GM12874 (cell line): Measurements from ENCODE around the gene PPP1R3F.

Source experiments
- CTCF ChIP-seq: IDR thresholded peaks from 2 replicates; pipeline ENCODE4 v1.5.1; 2011; ENCODE audit warnings: low read depth, mild to moderate bottlenecking, control low read depth, low read length, moderate library complexity; ENCODE audit not compliant: insufficient read depth

PPP1R3F gene

DNA sequence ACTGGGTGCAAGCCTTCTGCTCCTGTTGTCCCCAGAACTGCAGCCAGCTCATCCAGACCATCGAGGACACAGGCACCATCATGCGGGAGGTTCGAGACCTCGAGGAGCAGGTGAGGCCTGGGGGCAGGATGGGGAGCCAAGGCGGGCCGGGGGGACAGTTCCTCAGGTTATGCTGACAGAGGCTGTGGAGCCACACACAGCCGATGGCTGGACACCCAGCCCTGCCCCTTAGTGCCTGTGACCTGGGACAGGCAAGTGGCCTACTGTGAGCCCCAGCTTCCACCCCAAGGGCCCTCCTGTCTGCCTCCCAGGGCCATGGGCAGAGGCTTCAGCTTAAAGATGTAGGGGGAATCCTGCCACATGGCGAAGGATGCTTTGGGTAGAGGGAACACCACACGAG, 20.0 kb upstream of the PPP1R3F start:
- no peak for TF ChIP-seq CTCF

DNA sequence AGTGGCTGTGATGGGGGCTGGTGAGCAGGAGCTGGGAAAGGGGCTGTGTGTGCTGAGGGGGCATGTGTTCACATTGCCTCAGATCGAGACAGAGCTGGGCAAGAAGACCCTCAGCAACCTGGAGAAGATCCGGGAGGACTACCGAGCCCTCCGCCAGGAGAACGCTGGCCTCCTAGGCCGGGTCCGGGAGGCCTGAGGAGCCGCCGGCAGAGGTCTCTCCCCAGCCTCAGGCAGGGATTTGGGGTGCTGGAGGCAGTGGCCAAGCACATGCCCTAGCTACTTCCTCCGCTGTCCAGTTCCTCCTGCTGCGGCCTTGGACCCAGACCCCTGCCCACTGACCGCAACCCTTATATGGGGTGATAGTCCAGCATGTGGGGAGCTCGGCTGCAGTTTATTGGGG, 19.5 kb upstream of the PPP1R3F start:
- no peak for TF ChIP-seq CTCF

DNA sequence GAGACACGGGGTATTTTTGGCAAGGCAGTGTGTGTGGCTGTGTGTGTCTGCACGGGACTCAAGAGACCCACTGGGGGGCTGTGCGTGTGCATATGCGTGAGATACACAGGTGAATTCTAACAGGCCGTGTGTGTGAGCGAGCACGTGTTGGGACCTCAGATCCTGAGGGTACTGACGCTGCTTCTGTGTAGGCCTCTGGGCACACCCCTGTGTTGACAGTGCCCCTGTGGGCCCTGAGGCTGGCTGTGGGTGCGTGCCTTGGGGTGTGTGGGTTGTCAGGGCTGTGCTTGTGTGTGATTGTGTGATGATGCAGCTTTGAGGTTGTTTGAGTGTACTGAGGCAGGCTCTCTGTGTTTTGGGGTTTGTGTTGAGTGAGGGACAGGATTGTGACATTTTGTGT, 19.0 kb upstream of the PPP1R3F start:
- TF ChIP-seq CTCF: no peak

DNA sequence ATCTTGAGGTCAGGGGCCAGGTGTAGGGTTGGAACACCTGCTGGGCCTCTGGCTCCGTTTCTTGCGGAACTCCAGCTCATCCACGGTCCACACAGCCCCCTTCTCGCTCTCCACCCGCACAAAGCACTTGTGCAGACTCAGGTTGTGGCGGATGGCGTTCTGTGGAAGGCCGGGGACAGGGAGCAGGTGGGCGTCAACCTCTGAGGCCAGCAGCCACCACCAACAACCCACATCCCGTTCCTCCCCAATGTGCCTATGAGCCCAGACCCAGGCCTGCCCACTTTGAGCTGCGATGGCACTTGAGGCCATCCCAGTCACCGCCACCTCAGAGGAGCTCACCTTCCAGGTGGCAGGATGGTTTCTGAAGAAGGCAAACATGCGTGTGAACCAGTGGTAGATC, 18.3 kb upstream of the PPP1R3F start:
- TF ChIP-seq CTCF: no peak

- TF ChIP-seq CTCF: no peak
Observed at GRCh38 chrX:49254639-49255038, 15.0 kb upstream of the PPP1R3F start.

DNA sequence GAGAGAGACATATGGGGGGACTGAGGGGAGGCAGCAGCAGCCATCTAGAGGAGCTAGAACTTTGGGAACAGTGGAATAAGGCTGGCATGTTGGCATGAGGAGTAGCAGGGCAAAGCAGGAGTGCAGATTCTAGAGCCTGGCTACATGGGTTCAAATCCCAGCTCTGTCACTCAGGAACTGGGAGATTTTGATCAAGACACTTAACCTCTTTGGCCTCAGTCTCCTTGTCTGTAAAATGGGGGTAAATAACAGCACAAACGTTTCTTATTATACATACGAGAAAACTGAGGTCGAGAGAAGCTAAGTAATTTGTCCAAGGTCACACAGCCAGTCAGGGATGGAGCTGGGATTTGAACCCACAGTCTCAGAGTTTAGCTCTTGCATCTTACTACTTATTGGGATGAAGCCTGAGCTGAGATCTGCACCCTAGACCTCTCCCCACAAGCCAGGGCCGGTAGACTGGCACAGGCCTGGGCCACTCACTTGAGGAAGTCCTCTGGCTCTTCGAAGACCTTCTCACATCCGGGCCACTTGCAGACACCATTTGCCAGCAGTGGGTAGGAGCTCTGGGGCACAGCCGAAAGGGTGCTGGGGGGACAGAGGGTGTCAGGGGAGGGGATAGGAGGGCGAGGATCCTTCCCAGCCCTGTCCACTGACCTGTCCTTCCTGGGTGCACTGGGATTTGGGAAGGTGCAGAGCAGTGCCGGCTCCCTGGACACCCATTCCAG, 13.2 kb upstream of the PPP1R3F start:
- TF ChIP-seq CTCF: no peak

DNA sequence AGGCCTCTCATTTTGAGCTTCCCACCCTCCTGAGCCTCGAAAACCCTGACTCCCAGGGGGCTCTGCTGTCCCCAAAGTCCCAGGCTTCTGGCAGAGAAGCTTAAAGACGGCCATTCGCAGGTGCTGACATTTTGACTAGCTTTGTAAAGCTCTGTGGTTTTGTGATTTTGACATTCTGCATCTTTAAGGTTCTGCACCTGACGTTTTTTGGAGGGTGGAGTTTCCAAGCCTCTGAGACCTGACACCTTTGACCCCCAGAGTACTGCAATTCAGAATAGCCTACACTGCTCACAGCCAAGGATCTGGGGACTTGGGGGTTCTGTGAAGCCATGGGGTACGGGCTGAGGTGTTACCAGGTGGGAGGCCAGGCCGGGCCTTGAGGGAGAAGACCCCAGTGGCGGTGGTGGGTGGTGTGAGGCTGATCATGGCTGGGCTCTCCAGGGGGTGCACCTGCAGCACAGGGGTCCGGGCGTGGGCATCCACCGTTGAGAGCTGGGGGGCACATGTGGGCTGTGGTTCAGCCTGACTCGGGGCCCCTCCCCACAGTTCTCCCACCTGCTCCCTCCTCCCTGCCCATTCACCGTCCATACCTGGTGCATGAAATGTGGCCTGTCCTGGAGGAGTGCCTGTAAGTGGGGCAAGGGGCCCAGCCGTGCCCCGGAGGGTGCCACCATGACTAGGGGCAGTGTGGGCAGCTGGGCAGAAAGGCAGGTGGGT, 12.4 kb upstream of the PPP1R3F start:
- no peak for TF ChIP-seq CTCF
